Cardiac fibroblast (primary cell): ENCODE data around the gene TMEM86B.
A peak's percentile ranks its signal among the peaks of the same experiment; 100 is the strongest.

Source experiments
- DNase-seq, 2 donors: peaks; one replicate each; pipeline versions ENCODE4 v3.0.0 to v3.0.0-alpha.2; 2010; ENCODE audit warnings: low read depth in 2 of 2
- H3K4me3 ChIP-seq, 2 donors: replicated peaks in 1 of 2; 1 replicate in 1 of 2; 2 replicates in 1 of 2; pipeline ENCODE4 v1.5.1; 2011; ENCODE audit warnings: low read depth in 2 of 2, low read length in 2 of 2, mild to moderate bottlenecking in 2 of 2, moderate library complexity in 1 of 2
- TF ChIP-seq, protein P1 (sequence below): IDR thresholded peaks from one replicate; pipeline ENCODE4 v1.5.1; 2011; ENCODE audit warnings: low read depth, mild to moderate bottlenecking, low read length, inconsistent platforms

The TMEM86B gene

DNA sequence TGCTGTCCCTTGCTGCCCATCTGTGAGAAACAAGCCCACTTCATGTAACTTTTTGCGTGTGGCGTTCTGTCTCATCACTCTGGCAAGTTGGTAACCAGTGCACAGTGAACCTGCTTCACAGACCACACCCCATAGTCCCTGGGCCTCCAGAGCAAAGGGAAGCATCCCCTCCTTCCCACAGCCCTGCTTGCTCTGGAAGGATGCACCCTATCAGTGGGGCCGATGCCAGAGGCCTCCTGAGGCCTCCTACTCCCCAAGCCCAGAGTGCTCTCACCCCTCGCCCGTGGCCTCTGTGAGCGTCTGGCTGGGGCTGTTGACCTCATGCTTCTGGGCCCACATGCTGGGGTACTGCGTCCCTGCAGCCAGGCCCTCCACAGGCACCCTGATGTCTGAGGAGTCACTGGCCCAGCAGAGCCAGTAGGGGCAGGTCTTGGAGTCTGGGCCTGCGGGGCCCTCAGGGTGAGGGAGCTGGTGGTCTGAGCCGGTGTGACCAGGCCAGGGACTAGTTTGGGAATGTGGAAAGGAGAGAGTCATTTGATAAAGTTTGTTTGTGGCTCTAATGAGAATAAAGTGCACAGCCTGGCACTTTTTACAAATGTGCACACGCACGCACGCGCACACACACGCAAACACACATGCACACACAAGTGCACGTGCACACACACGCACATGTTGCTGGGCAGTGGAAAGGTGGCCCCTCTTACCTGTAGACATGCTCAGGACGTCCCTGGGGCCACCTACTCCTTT is 5.1 kb downstream of the TMEM86B start:
- H3K4me3 ChIP-seq, result no peak overlapping the region
- no peak for DNase-seq

GRCh38 chr19:55220525-55220924 is 8.0 kb downstream of the TMEM86B start:
- no peak overlapping the region for H3K4me3 ChIP-seq
- no peak for DNase-seq
- TF ChIP-seq, protein P1, sequence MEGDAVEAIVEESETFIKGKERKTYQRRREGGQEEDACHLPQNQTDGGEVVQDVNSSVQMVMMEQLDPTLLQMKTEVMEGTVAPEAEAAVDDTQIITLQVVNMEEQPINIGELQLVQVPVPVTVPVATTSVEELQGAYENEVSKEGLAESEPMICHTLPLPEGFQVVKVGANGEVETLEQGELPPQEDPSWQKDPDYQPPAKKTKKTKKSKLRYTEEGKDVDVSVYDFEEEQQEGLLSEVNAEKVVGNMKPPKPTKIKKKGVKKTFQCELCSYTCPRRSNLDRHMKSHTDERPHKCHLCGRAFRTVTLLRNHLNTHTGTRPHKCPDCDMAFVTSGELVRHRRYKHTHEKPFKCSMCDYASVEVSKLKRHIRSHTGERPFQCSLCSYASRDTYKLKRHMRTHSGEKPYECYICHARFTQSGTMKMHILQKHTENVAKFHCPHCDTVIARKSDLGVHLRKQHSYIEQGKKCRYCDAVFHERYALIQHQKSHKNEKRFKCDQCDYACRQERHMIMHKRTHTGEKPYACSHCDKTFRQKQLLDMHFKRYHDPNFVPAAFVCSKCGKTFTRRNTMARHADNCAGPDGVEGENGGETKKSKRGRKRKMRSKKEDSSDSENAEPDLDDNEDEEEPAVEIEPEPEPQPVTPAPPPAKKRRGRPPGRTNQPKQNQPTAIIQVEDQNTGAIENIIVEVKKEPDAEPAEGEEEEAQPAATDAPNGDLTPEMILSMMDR, result no peak

More for the DNA sequence above, 5.1 kb downstream of the TMEM86B start:
- TF ChIP-seq, protein P1, result no peak

DNA sequence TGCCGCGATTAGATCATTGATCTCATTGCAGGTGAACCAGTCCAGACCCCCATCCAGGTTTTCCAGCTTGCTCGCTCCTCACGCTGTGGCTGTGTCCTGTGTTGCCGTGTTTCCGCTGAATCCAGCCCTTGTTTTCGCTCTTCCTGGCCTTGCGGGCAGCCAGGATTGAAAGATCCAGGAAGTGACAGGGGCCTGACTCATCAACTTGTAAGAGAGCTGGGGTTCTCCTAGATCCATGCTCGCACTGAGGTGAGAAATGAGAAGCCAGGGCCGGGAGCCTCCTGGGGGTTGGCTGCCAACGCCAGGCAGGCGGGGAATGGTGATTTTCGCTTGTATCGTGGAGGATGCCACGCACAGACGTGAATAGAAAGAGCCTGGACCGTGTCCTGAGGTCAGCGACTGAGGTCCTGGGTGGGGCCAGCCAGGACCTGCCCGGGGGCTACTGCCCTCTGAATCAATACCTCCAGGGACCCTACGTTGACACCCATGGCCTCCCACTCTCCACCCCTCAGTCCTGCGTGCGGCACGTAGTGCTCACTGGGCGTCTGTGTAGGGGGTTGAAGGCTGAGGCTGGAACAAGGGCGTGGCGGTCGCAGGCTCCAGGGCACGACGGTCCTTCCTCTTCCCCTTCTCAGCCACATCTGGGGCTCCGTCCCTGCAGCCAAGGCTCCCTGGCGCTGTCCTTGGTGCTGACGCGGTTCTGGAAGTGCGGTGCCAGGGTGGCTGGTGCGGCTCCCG is 11.9 kb downstream of the TMEM86B start:
- peak; percentile 99 to 100 for DNase-seq
- H3K4me3 ChIP-seq, result peak overlapping the region; percentile 44 to 49

DNA sequence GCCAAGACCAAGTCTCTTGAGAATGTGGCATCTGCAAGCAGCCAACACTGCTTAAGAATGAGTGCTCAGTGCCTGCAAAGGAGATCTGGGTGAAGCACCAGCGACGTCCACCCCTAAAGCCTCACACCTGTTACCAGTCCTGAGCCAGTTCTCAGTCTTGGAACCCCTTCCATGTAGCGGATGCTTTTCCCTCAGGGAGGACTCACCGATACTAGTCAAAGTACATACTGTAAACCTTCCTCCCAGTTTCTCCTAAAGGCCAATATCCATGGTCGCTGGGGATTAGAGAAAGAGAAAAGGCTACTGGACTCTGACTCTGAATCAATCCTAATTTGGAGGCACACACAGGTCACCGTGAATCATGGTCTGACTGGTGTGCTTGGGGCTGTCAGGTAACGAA is 15.0 kb downstream of the TMEM86B start:
- DNase-seq, result no peak
- H3K4me3 ChIP-seq, result no peak overlapping the region
- TF ChIP-seq, protein P1, result no peak

More for the DNA sequence above, 11.9 kb downstream of the TMEM86B start:
- TF ChIP-seq, protein P1, result no peak

- TF ChIP-seq, protein P1, result peak; percentile 35
- no peak overlapping the region for H3K4me3 ChIP-seq
- peak in 1 of 2 donors; percentile 24 for DNase-seq
Observed at GRCh38 chr19:55212447-55212846, 16.1 kb downstream of the TMEM86B start.

- peak; percentile 85 to 96 for DNase-seq
- TF ChIP-seq, protein P1, result no peak
- no peak overlapping the region for H3K4me3 ChIP-seq
Observed at GRCh38 chr19:55209693-55210472, 18.7 kb downstream of the TMEM86B start.
